Subcutaneous adipose tissue (tissue), 4 donors: ENCODE results near the gene PSD2. TPM values are rescaled to one million over a fixed set of nuclear protein-coding genes. Genes with fewer than 3 reads are reported as not detected.

Source experiments
- total RNA-seq, 4 donors: library from RNA; depleted of rRNA; stranded (reverse); fragments of >200 nt; gene quantifications; one replicate each; pipeline ENCODE4 v1.1.0, GENCODE V29; 2016
- TF ChIP-seq, protein P1 (sequence below): fragments of 450-650 bp; IDR thresholded peaks from one replicate; pipeline ENCODE4 v1.5.1; 2016; ENCODE audit warnings: low read depth, mild to moderate bottlenecking, control low read depth, antibody characterized with exemption, moderate library complexity

The PSD2 gene
- total RNA-seq, 4 donors from 2014 or later: 0.17 TPM; not detected in 3

DNA sequence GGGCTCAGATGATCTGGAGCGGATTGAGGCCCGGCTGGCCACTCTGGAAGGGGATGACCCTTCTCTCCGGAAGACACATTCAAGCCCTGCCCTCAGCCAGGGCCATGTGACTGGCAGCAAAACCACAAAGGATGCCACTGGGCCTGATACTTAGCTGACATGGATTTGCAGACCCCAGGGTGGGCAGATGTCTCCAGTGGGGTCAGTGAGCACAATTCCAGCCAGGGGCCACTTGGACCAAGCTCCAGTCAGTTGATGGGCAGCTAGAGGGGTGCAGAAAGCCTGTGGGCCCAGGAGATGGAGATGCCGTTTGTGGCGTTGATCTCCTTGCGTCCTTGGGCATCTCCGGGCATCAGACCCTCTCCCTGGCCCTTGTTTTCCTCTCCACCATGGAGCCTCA, 46.7 kb downstream of the PSD2 start:
- TF ChIP-seq, protein P1, sequence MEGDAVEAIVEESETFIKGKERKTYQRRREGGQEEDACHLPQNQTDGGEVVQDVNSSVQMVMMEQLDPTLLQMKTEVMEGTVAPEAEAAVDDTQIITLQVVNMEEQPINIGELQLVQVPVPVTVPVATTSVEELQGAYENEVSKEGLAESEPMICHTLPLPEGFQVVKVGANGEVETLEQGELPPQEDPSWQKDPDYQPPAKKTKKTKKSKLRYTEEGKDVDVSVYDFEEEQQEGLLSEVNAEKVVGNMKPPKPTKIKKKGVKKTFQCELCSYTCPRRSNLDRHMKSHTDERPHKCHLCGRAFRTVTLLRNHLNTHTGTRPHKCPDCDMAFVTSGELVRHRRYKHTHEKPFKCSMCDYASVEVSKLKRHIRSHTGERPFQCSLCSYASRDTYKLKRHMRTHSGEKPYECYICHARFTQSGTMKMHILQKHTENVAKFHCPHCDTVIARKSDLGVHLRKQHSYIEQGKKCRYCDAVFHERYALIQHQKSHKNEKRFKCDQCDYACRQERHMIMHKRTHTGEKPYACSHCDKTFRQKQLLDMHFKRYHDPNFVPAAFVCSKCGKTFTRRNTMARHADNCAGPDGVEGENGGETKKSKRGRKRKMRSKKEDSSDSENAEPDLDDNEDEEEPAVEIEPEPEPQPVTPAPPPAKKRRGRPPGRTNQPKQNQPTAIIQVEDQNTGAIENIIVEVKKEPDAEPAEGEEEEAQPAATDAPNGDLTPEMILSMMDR: no peak

DNA sequence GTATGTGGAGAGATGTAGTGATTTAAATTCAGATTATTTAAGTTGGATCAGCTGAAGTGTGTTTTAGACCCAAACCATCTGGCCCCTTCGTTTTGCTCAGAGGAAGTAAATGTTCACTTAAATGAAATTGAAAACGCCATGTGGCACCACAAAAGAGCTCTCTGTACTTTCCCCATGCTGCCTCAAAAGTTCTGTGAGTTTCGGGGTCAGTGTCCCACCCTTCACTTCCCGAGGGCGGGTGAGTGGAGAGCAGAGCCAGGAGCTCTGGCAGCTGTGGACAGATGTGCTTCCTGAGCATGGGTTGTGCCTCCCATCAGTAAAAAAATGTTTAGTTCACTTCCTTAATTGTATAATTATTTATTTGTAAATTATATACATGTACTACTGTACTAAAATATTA, 48.4 kb downstream of the PSD2 start:
- TF ChIP-seq, protein P1: no peak

DNA sequence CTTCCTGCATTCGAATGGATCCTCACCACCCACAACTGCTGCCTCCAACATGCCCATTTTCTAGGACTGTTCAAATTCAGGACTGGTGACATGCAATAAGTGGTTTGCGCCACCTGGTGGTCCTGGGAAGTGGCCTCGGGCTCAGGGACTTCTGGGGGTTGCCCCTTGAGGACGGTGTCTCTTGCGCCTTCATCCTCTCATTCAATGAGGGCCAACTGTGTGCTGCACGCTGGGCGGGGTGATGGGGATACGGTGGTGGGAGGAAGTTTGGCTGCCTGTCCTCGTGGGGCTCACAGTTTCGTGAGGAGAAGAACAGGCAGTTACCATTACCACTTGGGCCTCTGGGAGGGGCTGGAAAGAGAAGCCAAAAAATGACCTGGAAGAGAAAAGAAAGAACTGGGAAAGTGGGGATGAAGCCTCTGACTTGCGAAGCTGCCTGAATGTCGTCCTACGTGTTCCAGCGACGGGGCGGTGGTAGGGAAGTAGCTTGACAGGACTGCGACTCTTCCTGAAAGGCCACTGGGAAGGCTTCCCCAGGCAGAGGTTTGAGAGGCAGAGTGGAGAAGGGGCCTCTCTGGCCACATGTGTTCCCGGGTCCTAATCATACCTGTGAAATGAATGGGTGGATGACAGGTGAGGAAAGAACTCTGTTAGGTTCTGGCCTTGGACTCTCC, 49.0 kb downstream of the PSD2 start:
- TF ChIP-seq, protein P1: no peak

DNA sequence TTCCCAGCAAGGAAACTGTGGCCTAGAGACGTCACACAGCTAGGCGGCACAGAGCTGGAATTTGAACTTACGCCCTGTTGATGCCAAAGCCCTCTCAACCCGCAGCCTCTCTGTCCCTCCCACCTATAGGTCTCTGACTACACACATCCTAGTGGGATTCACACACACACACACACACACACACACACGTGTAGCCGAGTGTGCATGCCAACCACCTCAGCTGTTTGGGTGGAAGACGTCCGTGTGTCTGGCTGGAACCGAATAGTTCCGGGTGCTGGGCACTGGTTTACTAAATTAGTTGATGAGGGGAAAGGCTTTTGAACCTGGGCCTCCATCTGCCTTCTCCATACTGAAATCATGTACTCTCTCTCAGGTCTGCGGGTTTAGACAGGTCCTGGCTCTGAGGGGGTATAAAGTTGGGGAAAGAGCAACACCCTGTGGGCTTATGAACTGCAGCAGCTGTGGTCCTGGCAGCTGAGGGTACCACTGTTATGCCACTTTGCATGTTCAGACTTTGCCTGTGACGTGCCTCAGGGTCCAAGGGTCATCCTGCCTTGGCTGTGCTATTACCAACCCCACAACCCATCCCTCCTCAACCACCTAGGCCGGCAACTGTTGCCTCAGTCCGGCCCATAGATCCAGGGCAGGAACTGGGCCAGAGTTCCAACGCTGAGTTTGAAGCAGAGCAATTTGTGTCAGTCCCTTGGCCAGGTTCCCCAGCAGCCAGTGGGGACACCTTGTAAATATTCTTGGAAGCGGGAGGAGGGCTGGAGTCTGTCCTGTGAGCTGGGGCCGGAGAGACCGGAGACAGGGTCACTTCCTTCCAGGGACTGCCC, 50.5 kb downstream of the PSD2 start:
- TF ChIP-seq, protein P1: no peak

DNA sequence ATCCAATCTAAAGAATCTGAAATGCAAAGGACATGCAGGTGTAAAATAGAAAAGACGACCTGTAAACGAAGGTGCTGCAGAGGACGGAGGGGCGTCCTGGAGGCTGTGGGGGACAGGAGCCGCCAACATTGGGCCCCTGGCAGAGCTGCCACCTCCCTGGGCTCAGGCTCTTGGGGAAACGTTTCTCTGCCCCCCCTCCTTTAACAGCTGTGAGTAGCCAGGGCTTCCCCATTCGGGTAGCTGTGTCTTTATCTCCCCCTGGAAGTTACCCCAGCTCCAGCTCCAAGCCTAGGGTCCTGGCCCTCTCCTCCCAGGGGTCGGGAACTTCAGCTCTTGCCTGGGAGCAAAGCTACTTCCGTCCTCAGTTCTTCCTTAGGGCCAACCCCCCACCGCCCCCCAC, 51.5 kb downstream of the PSD2 start:
- TF ChIP-seq, protein P1: no peak

DNA sequence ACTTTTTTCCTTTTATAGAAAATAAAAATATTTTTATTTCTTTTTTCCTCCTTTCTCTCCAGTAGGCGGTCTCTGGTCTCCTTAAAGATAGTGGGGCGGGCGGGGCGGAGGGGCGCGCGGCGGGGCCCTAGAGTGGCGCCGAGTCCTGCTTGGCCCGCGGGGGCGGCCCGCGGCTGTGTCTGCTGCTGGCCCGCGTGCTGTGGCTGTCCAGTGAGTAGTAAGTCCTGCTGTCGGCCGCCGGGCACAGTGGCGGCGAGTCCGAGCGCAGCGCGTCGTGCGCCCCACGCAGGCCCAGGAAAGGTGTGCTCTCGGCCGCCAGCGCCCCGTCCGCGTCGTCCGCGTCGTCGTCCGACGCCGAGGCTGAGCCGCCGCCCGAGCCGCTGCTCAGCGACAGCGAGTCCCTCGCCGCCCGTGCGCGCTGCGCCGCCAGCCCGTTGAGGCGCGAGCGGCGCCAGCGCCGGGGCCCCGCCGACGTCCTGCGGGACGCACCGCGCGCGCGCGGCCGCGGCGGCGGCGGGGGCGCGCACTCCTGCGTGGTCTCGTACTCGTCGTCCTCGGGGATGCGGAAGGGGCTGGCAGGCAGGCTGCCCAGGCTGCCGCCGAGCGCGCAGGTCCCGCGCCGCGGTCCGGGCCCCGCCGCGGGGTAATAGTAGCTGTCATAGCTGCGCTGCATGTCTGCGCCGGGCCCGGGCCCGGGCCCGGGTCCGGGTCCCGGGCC, 52.3 kb downstream of the PSD2 start:
- TF ChIP-seq, protein P1: no peak
